Gastroesophageal sphincter (tissue), 3 donors: ENCODE results near the gene RXYLT1.

Experiments
- CTCF ChIP-seq, 4 experiments: fragments of 200-600 bp in 2 of 4; fragments of 450-650 bp in 2 of 4; sonication (generic) in 1 of 4; IDR thresholded peaks; one replicate each; pipeline ENCODE4 v1.5.1; 2017 to 2019; ENCODE audit warnings: antibody characterized with exemption in 4 of 4, mild to moderate bottlenecking in 2 of 4, moderate library complexity in 2 of 4
- EP300 ChIP-seq: sonication (generic); formaldehyde crosslinking; IDR thresholded peaks from one replicate; pipeline ENCODE4 v1.6.1; 2017; ENCODE audit warnings: antibody characterized with exemption, mild to moderate bottlenecking
- POLR2A ChIP-seq, 2 donors: fragments of 450-650 bp; IDR thresholded peaks; one replicate each; pipeline ENCODE4 v1.6.1; 2017; ENCODE audit warnings: antibody characterized with exemption in 2 of 2, mild to moderate bottlenecking in 2 of 2, moderate library complexity in 1 of 2

- TF ChIP-seq CTCF (IDR thresholded peaks at IDR 0.05) = no peak
- TF ChIP-seq POLR2A (IDR thresholded peaks at IDR 0.05) = no peak
- TF ChIP-seq EP300 = no peak
These were observed 61.9 kb downstream of the RXYLT1 start for GRCh38 chr12:63841571-63841970.
